GM12878 (cell line): ENCODE data around the gene CTSO. TPM values are rescaled to one million over a fixed set of nuclear protein-coding genes. Genes with fewer than 3 reads are reported as not detected.
A peak's percentile ranks its signal among the peaks of the same experiment; 100 is the strongest.

Experiments
- ATAC-seq: fragments of 200-7000 bp; cut with Tn5 transposase; 3 replicates; pipeline ENCODE4 v1.9.1; 2020; ENCODE audit warnings: mild to moderate bottlenecking, moderate library complexity
- BruUV-seq: library from RNA; stranded (reverse); fragments of 400-500 nt; replicated peaks from 2 replicates; lab custom pipeline; 2021; lab: Mats Ljungman, UMichigan
- CTCF ChIA-PET: fragments of 300-600 bp; sonication (Branson Sonifier 250); formaldehyde crosslinking; extraction: SDS; loops from one replicate; lab custom pipeline; 2021; ENCODE audit warnings: inconsistent platforms; lab: Yijun Ruan, JAX
- POLR2A ChIA-PET: fragments of 350-600 bp; formaldehyde crosslinking; extraction: SDS; loops from one replicate; lab custom pipeline; 2021; ENCODE audit warnings: inconsistent platforms; lab: Charles Lee
- RAD21 ChIA-PET: fragments of 300-600 bp; sonication (Branson Sonifier 250); formaldehyde crosslinking; loops from one replicate; lab custom pipeline; 2023; ENCODE audit warnings: antibody characterized with exemption; ENCODE audit not compliant: unreplicated experiment; lab: Charles Lee
- SMC1A ChIA-PET: fragments of 300-600 bp; sonication (Branson Sonifier 250); formaldehyde crosslinking; loops from one replicate; lab custom pipeline; 2023; ENCODE audit not compliant: unreplicated experiment, uncharacterized antibody; lab: Charles Lee
- DNase-seq: peaks from one replicate; pipeline ENCODE4 v3.0.0-alpha.2; 2011; ENCODE audit warnings: low read depth, low spot score
- FAIRE-seq: peaks from 3 replicates; lab custom pipeline; 2011; peaks lifted over from hg19 to GRCh38; lab: Jason Lieb, UNC
- H2AFZ ChIP-seq: 2 replicates; pipeline ENCODE4 v1.6.0; 2011; ENCODE audit warnings: low read depth, low read length, control low read depth; ENCODE audit not compliant: control insufficient read depth
- H3K27ac ChIP-seq: 2 replicates; pipeline ENCODE4 v1.5.1; 2011; ENCODE audit warnings: control low read depth; ENCODE audit not compliant: control insufficient read depth, insufficient read depth
- H3K27me3 ChIP-seq, 2 experiments: replicated peaks in 1 of 2; 2 replicates each; pipeline versions ENCODE4 v1.6.0 to v1.6.1; 2011; ENCODE audit warnings: low read length in 1 of 2; ENCODE audit not compliant: control insufficient read depth in 2 of 2, insufficient read depth in 2 of 2
- H3K36me3 ChIP-seq, 2 experiments: 2 replicates each; pipeline ENCODE4 v1.5.1; 2011; ENCODE audit warnings: low read length in 1 of 2; ENCODE audit not compliant: control insufficient read depth in 2 of 2, insufficient read depth in 2 of 2
- H3K4me1 ChIP-seq: 2 replicates; pipeline ENCODE4 v1.6.1; 2011; ENCODE audit warnings: mild to moderate bottlenecking, low read length, moderate library complexity, mixed read lengths; ENCODE audit not compliant: control insufficient read depth, insufficient read depth
- H3K4me2 ChIP-seq: 2 replicates; pipeline ENCODE4 v1.6.0; 2011; ENCODE audit warnings: control low read depth; ENCODE audit not compliant: control insufficient read depth, insufficient read depth
- H3K4me3 ChIP-seq: fragments of 200-600 bp; sonication (generic); 2 replicates; pipeline ENCODE4 v1.5.1; 2016
- H3K79me2 ChIP-seq: 2 replicates; pipeline ENCODE4 v1.6.0; 2011; ENCODE audit warnings: low read length; ENCODE audit not compliant: control insufficient read depth, insufficient read depth
- H3K9ac ChIP-seq: 2 replicates; pipeline ENCODE4 v1.8.0; 2011; ENCODE audit warnings: low read length, control low read depth, mixed read lengths; ENCODE audit not compliant: control insufficient read depth, insufficient read depth
- H3K9me3 ChIP-seq: replicated peaks from 3 replicates; pipeline ENCODE4 v1.5.1; 2011; ENCODE audit warnings: mild to moderate bottlenecking, low read length; ENCODE audit not compliant: control insufficient read depth, insufficient read depth
- H4K20me1 ChIP-seq: 2 replicates; pipeline ENCODE4 v1.6.0; 2011; ENCODE audit not compliant: control insufficient read depth, insufficient read depth
- CHD1 ChIP-seq: IDR thresholded peaks from 2 replicates; pipeline ENCODE4 v1.6.1; 2012; ENCODE audit warnings: low read depth, low read length, improper control_type of control experiment
- DPF2 ChIP-seq: fragments of 450-650 bp; IDR thresholded peaks from 2 replicates; pipeline ENCODE4 v1.6.1; 2017; ENCODE audit warnings: mild to moderate bottlenecking
- HCFC1 ChIP-seq: fragments of 150-350 bp; IDR thresholded peaks from 2 replicates; pipeline ENCODE4 v1.6.1; 2014; ENCODE audit warnings: low read length
- MTA2 ChIP-seq: fragments of 450-650 bp; IDR thresholded peaks from 2 replicates; pipeline ENCODE4 v1.6.1; 2016; ENCODE audit warnings: low read depth, mild to moderate bottlenecking, moderate library complexity
- SIX5 ChIP-seq: IDR thresholded peaks from 2 replicates; pipeline ENCODE4 v1.6.1; 2011; ENCODE audit warnings: mild to moderate bottlenecking, low read depth, low read length, moderate library complexity; ENCODE audit not compliant: severe bottlenecking
- STAT1 ChIP-seq: fragments of 450-650 bp; conservative IDR thresholded peaks from 2 replicates; pipeline ENCODE4 v1.6.1; 2014; ENCODE audit warnings: antibody characterized with exemption, mild to moderate bottlenecking
- WGBS: methylation state at CpG from one replicate; pipeline ENCODE4 v1.1.6; 2016; ENCODE audit warnings: low lambda C conversion rate; ENCODE audit not compliant: insufficient replicate concordance, insufficient coverage; ENCODE audit errors: missing lambda C conversion rate; 5-methylcytosine and 5-hydroxymethylcytosine counted together
- in situ Hi-C: fragments of 300-500 bp; cut with MboI; formaldehyde crosslinking; loops from 9 replicates; pipeline ENCODE4 v1.14.3; 2018; ENCODE audit warnings: mixed read lengths
- intact Hi-C: fragments of 100-400 bp; cut with micrococcal nuclease; formaldehyde crosslinking; loops from one replicate; pipeline ENCODE4 v1.14.2; 2022; ENCODE audit not compliant: unreplicated experiment
- polyA plus RNA-seq, 11 experiments: library from polyadenylated mRNA; depleted of rRNA in 4 of 11; unstranded in 6 of 11; stranded (reverse) in 5 of 11; fragments of >200 nt; fragmentation: Nextera tagmentation in 4 of 11; fragmentation: Illumina TruSeq in 1 of 11; extraction: Ambion mirVana in 4 of 11; extraction: Trizol in 1 of 11; gene quantifications; 1 replicate in 1 of 11; 2 replicates in 10 of 11; pipeline versions ENCODE4 v1.2.1 to v1.2.3, GENCODE V29; 2011 to 2016; ENCODE audit warnings: inconsistent platforms in 2 of 11, missing spikeins in 2 of 11, low read depth in 1 of 11
- total RNA-seq, 4 experiments: library from RNA; depleted of rRNA in 3 of 4; stranded (reverse); fragments of >200 nt in 3 of 4; fragmentation: Illumina TruSeq in 1 of 4; extraction: Trizol in 1 of 4; gene quantifications; 2 replicates each; pipeline versions ENCODE4 v1.2.1 to v1.2.3, GENCODE V29; 2013 to 2021
- TF ChIP-seq, protein P1 (sequence below): fragments of 450-650 bp; IDR thresholded peaks from 2 replicates; pipeline ENCODE4 v1.6.1; 2016; ENCODE audit warnings: mild to moderate bottlenecking

Gene CTSO
- total and polyA plus RNA-seq, 10 of the 15 experiments (the other 5 are each of a cell fraction or from before 2014, with no cell fraction given) = 3.9 to 9.7 (median 7.0) TPM

- SMC1A ChIA-PET = interaction anchor here (0.9 to 2.0 kb wide), 9 partner anchors 8 to 71 kb away, joined by 3 to 12 read pairs (median 5); partner anchors contain the start of gene TDO2
- DNase-seq = peak; percentile 30
- peak; percentile 75 for FAIRE-seq
- WGBS = 0% methylated on average over 1 of the region's 1 CpG
- peak; percentile 76 for ATAC-seq
- Histone ChIP-seq H3K9ac (no peak overlapping the region), H3K9me3 (no peaks in the 10 kb centered on the region; the same call in 2 of the 3 replicates), H3K79me2 (no peaks in the 10 kb centered on the region), H3K4me1 (no peaks in the 10 kb centered on the region), H2AFZ (peak overlapping the region; percentile 4; the same call in 1 of the 2 replicates), H3K4me3 (no peak overlapping the region), H3K36me3 (no peaks in the 10 kb centered on the region), H4K20me1 (no peaks in the 10 kb centered on the region), H3K27me3 (no peaks in the 10 kb centered on the region), H3K4me2 (peak overlapping the region; percentile 42; the same call in 1 of the 2 replicates), H3K27ac (no peak overlapping the region)
- in situ Hi-C loops (no loop called here), intact Hi-C loops (no loop called here)
- CTCF ChIA-PET = interaction anchor here (1.1 to 1.3 kb wide), 2 partner anchors 14 to 72 kb away, joined by 3 to 4 read pairs; partner anchors contain the start of gene CTSO
- BruUV-seq = no TSS peak
- POLR2A ChIA-PET = interaction anchor here (1.4 to 2.0 kb wide), 3 partner anchors 8 to 27 kb away, joined by 3 to 7 read pairs (median 3); no protein-coding TSS in a partner anchor
- RAD21 ChIA-PET = interaction anchor here (0.8 to 2.3 kb wide), 4 partner anchors 8 to 81 kb away, joined by 3 to 14 read pairs (median 4); partner anchors contain the start of gene CTSO
- TF ChIP-seq DPF2 = 0 out of 2 replicates have a peak, but pooled peaks have one; percentile 23
- TF ChIP-seq, protein P1, sequence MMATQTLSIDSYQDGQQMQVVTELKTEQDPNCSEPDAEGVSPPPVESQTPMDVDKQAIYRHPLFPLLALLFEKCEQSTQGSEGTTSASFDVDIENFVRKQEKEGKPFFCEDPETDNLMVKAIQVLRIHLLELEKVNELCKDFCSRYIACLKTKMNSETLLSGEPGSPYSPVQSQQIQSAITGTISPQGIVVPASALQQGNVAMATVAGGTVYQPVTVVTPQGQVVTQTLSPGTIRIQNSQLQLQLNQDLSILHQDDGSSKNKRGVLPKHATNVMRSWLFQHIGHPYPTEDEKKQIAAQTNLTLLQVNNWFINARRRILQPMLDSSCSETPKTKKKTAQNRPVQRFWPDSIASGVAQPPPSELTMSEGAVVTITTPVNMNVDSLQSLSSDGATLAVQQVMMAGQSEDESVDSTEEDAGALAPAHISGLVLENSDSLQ = peak; percentile 45
- TF ChIP-seq MTA2 = peak; percentile 30; the same call in 1 of the 2 replicates
- TF ChIP-seq SIX5 = no peak
Observed at GRCh38 chr4:155881555-155881954, 72.1 kb downstream of the CTSO start.

- intact Hi-C loops = no loop called here
- Histone ChIP-seq H2AFZ (no peak overlapping the region), H3K9ac (no peak overlapping the region), H3K4me3 (no peak overlapping the region)
- no peak for DNase-seq
- CTCF ChIA-PET = no interaction called here
- TF ChIP-seq CHD1 (no peak), HCFC1 (no peak), STAT1 (no peak)
- TF ChIP-seq, all 136 proteins: peak for 0
- FAIRE-seq (no peak), ATAC-seq (no peak)
- Histone ChIP-seq H3K4me2 (no peak overlapping the region), H3K4me1 (no peaks in the 10 kb centered on the region), H3K79me2 (no peaks in the 10 kb centered on the region), H4K20me1 (no peaks in the 10 kb centered on the region), H3K36me3 (no peaks in the 10 kb centered on the region), H3K27ac (no peak overlapping the region), H3K27me3 (no peaks in the 10 kb centered on the region), H3K9me3 (no peaks in the 10 kb centered on the region; the same call in 2 of the 3 replicates)
- no TSS peak for BruUV-seq
- POLR2A ChIA-PET = interaction anchor here (0.6 to 2.0 kb wide), 2 partner anchors 10 to 127 kb away, joined by 3 to 7 read pairs; no protein-coding TSS in a partner anchor
- SMC1A ChIA-PET = interaction anchor here (1.1 to 2.0 kb wide), 6 partner anchors 10 to 74 kb away, joined by 3 to 12 read pairs (median 5); partner anchors contain the start of gene CTSO
- in situ Hi-C loops = no loop called here
- RAD21 ChIA-PET = interaction anchor here (1.4 to 2.3 kb wide), 2 partner anchors 69 to 73 kb away, joined by 3 to 14 read pairs; partner anchors contain the start of gene CTSO
Observed at GRCh38 chr4:155879767-155880166, 73.9 kb downstream of the CTSO start.
